ENCODE results near the gene ZNF408.
A peak's percentile ranks its signal among the peaks of the same experiment; 100 is the strongest.

ZNF408 gene

GRCh38 chr11:46676436-46677158 is 24.2 kb upstream of the ZNF408 start:
- DNase-seq: no peak

- DNase-seq: no peak
These were observed 23.7 kb upstream of the ZNF408 start for GRCh38 chr11:46677169-46677568.

- DNase-seq: no peak
These were observed 22.7 kb upstream of the ZNF408 start for GRCh38 chr11:46677991-46678740.

GRCh38 chr11:46678741-46679130 is 22.1 kb upstream of the ZNF408 start:
- DNase-seq: no peak

GRCh38 chr11:46679241-46680163 is 21.3 kb upstream of the ZNF408 start:
- DNase-seq: no peak

- DNase-seq: no peak
These were observed 20.6 kb upstream of the ZNF408 start for GRCh38 chr11:46680164-46680760.

- DNase-seq: no peak
These were observed 20.0 kb upstream of the ZNF408 start for GRCh38 chr11:46680815-46681214.

- DNase-seq: no peak
These were observed 19.0 kb upstream of the ZNF408 start for GRCh38 chr11:46681814-46682213.

GRCh38 chr11:46682773-46683752 is 17.8 kb upstream of the ZNF408 start:
- no peak for DNase-seq

GRCh38 chr11:46684367-46684766 is 16.5 kb upstream of the ZNF408 start:
- no peak for DNase-seq

GRCh38 chr11:46686886-46687795 is 13.7 kb upstream of the ZNF408 start:
- peak; percentile 49 for DNase-seq

GRCh38 chr11:46690702-46691101 is 10.1 kb upstream of the ZNF408 start:
- no peak for DNase-seq

- DNase-seq: no peak
These were observed 8.4 kb upstream of the ZNF408 start for GRCh38 chr11:46692450-46692849.

GRCh38 chr11:46693597-46694012 is 7.2 kb upstream of the ZNF408 start:
- DNase-seq: no peak

GRCh38 chr11:46694072-46694471 is 6.8 kb upstream of the ZNF408 start:
- DNase-seq: no peak

- no peak for DNase-seq
These were observed 6.2 kb upstream of the ZNF408 start for GRCh38 chr11:46694607-46695006.

GRCh38 chr11:46695345-46696211 is 5.3 kb upstream of the ZNF408 start:
- DNase-seq: no peak

- DNase-seq: peak; percentile 55
These were observed 4.6 kb upstream of the ZNF408 start for GRCh38 chr11:46696212-46696558.

- no peak for DNase-seq
These were observed 3.5 kb upstream of the ZNF408 start for GRCh38 chr11:46697303-46697702.

GRCh38 chr11:46697723-46698122 is 3.1 kb upstream of the ZNF408 start:
- no peak for DNase-seq
